Measurements from ENCODE around the gene PHETA1. TPM values are rescaled to one million over a fixed set of nuclear protein-coding genes. Genes with fewer than 3 reads are reported as not detected.
A peak's percentile ranks its signal among the peaks of the same experiment; 100 is the strongest.

Gene PHETA1
- polyA plus RNA-seq, 1 experiment, result 5.3 TPM

DNA sequence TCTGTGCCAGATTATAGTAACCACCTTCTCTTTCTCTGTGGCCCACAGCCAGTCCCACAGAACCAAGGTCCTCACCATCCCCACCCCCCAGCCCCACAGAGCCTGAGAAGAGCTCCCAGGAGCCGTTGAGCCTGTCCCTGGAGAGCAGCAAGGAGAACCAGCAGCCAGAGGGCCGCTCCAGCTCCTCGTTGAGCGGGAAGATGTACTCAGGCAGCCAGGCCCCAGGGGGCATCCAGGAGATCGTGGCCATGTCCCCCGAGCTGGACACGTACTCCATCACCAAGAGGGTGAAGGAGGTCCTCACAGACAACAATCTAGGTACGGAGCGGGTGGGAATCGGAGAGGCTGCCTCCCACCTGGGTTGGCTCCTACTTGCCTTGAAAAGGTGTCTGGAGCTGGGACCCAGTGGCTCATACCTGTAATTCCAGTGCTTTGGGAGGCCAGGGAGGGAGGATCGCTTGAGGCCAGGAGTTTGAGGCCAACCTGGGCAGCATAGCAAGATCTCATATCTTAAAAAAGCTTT lies 34.4 kb downstream of the PHETA1 start:
- POLR2A ChIA-PET, result no interaction called here
- no peaks in the 10 kb centered on the region for H3K36me3 ChIP-seq (ENCODE audit: control insufficient read depth, insufficient read depth, low read length)
- no peak for TF ChIP-seq CTCF (IDR thresholded peaks at IDR 0.05; ENCODE audit: insufficient read depth, low read depth, low read length)
- peaks cover 4% of the 10 kb centered on the region; the same call in 1 of the 2 replicates for H3K27me3 ChIP-seq (ENCODE audit: control insufficient read depth, insufficient read depth, low read length)
- CTCF ChIA-PET, result interaction anchor here (0.6 to 1.5 kb wide), 2 partner anchors 8 to 62 kb away, joined by 3 to 5 read pairs; no protein-coding TSS in a partner anchor
- no peak overlapping the region for H3K4me3 ChIP-seq (ENCODE audit: low read depth, low read length)
- no peak for DNase-seq (ENCODE audit: low read depth)

DNA sequence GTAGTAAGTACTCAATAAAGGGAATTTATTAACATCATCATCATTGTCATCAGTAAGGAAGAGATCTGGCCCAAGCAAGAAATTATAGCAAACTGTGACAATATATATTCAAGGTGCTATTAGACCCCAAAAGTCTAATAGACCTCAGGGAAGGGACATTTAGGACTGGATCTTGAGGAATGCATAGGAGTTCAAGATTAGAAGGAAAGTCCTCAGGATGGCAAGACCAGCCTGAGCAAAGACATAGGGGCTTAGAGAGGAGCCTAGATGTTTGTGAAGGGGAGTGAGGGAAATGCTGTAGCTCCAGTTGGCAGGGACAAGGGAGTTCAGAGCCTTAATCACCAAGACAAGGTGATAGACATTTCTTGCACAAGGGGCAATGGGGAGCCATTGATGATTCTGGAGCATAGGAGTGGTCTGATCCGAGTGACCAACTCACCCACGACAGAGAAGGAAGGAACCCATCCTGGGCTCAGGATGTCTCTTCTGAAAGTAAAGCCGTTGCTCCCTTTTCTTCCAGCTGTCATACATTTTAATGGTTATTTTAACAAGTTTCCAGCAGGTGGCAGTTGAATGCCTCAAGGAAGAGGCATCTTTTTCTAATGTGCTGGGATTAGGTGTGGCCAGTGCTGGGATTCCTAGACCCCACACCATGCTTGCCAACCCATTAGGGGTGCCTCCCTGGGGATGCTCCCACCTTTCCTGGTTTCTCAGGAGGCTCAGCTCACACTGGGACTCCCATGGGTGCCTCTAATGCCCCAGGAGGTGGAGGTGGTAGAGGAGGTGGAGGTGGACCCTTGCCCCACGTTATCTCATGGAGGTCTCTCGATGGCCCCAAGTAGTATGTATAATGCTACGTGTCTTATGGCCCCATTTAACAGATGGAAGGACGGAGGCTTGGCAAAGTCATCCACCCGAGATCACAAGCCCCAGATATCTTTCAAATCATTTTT lies 37.8 kb downstream of the PHETA1 start:
- no peaks in the 10 kb centered on the region for H3K36me3 ChIP-seq (ENCODE audit: control insufficient read depth, insufficient read depth, low read length)
- H3K4me3 ChIP-seq (ENCODE audit: low read depth, low read length), result no peak overlapping the region
- peak; percentile 60 for TF ChIP-seq CTCF (IDR thresholded peaks at IDR 0.05; ENCODE audit: insufficient read depth, low read depth, low read length)
- peaks cover 2% of the 10 kb centered on the region; the same call in 1 of the 2 replicates for H3K27me3 ChIP-seq (ENCODE audit: control insufficient read depth, insufficient read depth, low read length)
- POLR2A ChIA-PET, result no interaction called here
- CTCF ChIA-PET, result interaction anchor here (0.7 to 1.6 kb wide), 17 partner anchors 9 to 342 kb away, joined by 3 to 9 read pairs (median 3); no protein-coding TSS in a partner anchor
- DNase-seq (ENCODE audit: low read depth), result peak; percentile 7

DNA sequence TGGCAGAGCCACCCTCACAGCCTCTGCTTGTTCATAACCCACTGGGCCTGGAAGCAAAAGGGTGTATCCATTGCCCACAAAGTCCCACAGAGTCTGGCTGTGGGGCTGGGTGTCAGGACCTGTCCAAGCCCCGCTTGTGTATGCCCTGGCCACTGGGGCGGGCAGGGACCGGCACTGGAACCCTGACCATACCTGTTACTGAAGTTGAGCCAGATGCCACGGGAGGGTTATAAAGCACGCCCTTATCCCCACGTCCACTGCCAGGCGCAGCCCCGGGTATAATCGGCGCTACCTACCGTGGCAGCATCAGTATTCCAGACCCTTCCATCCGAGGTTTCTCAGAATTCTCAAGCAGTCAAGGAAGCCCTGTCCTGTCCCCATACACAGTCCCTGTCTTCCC lies 40.8 kb downstream of the PHETA1 start:
- POLR2A ChIA-PET, result no interaction called here
- TF ChIP-seq CTCF (IDR thresholded peaks at IDR 0.05; ENCODE audit: insufficient read depth, low read depth, low read length), result no peak
- Histone ChIP-seq H3K27me3 (ENCODE audit: control insufficient read depth, insufficient read depth, low read length) (no peaks in the 10 kb centered on the region), H3K4me3 (ENCODE audit: low read depth, low read length) (no peak overlapping the region), H3K36me3 (ENCODE audit: control insufficient read depth, insufficient read depth, low read length) (no peaks in the 10 kb centered on the region)
- DNase-seq (ENCODE audit: low read depth), result no peak
- CTCF ChIA-PET, result interaction anchor here (0.6 to 1.9 kb wide), 2 partner anchors 28 to 68 kb away, joined by 3 to 5 read pairs; no protein-coding TSS in a partner anchor

- DNase-seq (ENCODE audit: low read depth), result no peak
- H3K27me3 ChIP-seq (ENCODE audit: control insufficient read depth, insufficient read depth, low read length), result no peaks in the 10 kb centered on the region
- no peak overlapping the region for H3K4me3 ChIP-seq (ENCODE audit: low read depth, low read length)
- TF ChIP-seq CTCF (IDR thresholded peaks at IDR 0.05; ENCODE audit: insufficient read depth, low read depth, low read length), result no peak
- no peaks in the 10 kb centered on the region for H3K36me3 ChIP-seq (ENCODE audit: control insufficient read depth, insufficient read depth, low read length)
- ChIA-PET CTCF (interaction anchor here (1.9 kb wide), 1 partner anchor 69 kb away, joined by 5 read pairs; no protein-coding TSS in a partner anchor), POLR2A (no interaction called here)
These were observed 41.4 kb downstream of the PHETA1 start for GRCh38 chr12:111327474-111327873.
